AG04450 (cell line): ENCODE measurements around the gene CDC25C. TPM values are rescaled to one million over a fixed set of nuclear protein-coding genes. Genes with fewer than 3 reads are reported as not detected.

Source experiments
- CTCF ChIA-PET: fragments of 300-600, 350-600 bp; formaldehyde crosslinking; extraction: SDS; loops from one replicate; lab custom pipeline; 2022; ENCODE audit warnings: antibody characterized with exemption, inconsistent platforms; lab: Charles Lee
- POLR2A ChIA-PET: fragments of 350-600 bp; formaldehyde crosslinking; extraction: SDS; loops from one replicate; lab custom pipeline; 2021; ENCODE audit warnings: antibody characterized with exemption, inconsistent platforms; lab: Yijun Ruan, JAX
- DNase-seq: peaks from one replicate; pipeline ENCODE4 v3.0.0-alpha.2; 2011; ENCODE audit warnings: low read depth, low spot score
- H3K27ac ChIP-seq: one replicate; pipeline ENCODE4 v1.5.1; 2012; ENCODE audit warnings: low read depth, low read length, control low read depth
- H3K27me3 ChIP-seq: one replicate; pipeline ENCODE4 v1.6.0; 2012; ENCODE audit warnings: low read length; ENCODE audit not compliant: control insufficient read depth, insufficient read depth
- H3K4me3 ChIP-seq: 2 replicates; pipeline ENCODE4 v1.5.1; 2011; ENCODE audit warnings: mild to moderate bottlenecking, low read depth, low read length, control low read depth
- H3K9me3 ChIP-seq: 2 replicates; pipeline ENCODE4 v1.5.1; 2012; ENCODE audit warnings: low read length; ENCODE audit not compliant: control insufficient read depth, insufficient read depth
- polyA plus RNA-seq: library from polyadenylated mRNA; depleted of rRNA; stranded (reverse); fragments of >200 nt; gene quantifications from 2 replicates; pipeline ENCODE4 v1.2.3, GENCODE V29; 2011
- TF ChIP-seq, protein P1 (sequence below): IDR thresholded peaks from 2 replicates; pipeline ENCODE4 v1.5.1; 2011; ENCODE audit warnings: low read depth, low read length, control low read depth, inconsistent platforms

Gene CDC25C
- polyA plus RNA-seq, 1 experiment = 4.8 TPM

DNA sequence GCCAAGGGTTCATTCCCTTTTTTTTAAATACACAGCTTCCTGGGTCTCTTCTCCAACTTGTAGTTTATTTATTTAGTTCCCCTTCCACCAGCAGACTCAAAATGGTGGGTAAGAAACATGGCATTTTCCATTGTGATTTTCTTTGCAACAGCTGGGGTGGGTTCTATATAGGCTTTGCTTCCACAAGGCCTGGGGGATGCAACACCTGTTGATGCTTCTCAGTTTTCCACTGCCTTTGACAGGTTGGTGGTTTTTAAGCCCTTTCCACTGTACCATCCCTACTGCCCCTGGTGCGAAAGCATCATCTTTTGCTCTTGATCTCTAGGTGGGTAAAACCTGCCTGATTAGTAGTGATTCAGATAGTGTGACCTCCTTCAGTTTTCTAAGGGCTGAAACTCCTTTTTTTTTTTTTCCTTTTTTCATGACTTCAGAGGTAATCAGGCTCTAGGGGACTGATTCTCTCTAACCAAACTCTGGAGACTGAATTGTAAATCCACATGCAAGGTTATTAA lies 29.4 kb upstream of the CDC25C start:
- no peak for DNase-seq
- TF ChIP-seq, protein P1, sequence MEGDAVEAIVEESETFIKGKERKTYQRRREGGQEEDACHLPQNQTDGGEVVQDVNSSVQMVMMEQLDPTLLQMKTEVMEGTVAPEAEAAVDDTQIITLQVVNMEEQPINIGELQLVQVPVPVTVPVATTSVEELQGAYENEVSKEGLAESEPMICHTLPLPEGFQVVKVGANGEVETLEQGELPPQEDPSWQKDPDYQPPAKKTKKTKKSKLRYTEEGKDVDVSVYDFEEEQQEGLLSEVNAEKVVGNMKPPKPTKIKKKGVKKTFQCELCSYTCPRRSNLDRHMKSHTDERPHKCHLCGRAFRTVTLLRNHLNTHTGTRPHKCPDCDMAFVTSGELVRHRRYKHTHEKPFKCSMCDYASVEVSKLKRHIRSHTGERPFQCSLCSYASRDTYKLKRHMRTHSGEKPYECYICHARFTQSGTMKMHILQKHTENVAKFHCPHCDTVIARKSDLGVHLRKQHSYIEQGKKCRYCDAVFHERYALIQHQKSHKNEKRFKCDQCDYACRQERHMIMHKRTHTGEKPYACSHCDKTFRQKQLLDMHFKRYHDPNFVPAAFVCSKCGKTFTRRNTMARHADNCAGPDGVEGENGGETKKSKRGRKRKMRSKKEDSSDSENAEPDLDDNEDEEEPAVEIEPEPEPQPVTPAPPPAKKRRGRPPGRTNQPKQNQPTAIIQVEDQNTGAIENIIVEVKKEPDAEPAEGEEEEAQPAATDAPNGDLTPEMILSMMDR = no peak
- ChIA-PET CTCF (interaction anchor here (2.0 kb wide), 1 partner anchor 9 kb away, joined by 8 read pairs; the partner anchor contains the start of gene KDM3B), POLR2A (no interaction called here)
- Histone ChIP-seq H3K27me3 (no peaks in the 10 kb centered on the region), H3K9me3 (no peaks in the 10 kb centered on the region), H3K4me3 (no peak overlapping the region), H3K27ac (no peak overlapping the region)

DNA sequence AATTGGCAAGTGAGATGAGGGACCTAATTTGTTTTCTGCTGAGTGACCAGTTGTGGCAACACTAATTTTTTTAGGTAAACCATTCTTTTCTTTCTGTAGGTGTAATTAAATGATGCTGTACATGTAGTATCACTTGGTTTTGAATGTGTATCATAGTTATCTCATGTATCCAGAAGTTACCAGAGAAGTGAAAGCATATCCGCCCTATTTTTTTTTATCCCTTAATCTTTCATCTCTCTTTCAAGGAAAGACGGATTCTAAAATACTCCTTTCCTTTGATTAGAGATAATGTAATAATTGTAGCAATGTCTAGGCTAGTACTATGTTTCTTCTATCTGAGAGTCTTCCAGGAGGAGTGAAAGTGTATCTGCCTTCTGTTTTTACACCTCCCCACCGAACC lies 28.0 kb upstream of the CDC25C start:
- CTCF ChIA-PET = no interaction called here
- TF ChIP-seq, protein P1 = no peak

DNA sequence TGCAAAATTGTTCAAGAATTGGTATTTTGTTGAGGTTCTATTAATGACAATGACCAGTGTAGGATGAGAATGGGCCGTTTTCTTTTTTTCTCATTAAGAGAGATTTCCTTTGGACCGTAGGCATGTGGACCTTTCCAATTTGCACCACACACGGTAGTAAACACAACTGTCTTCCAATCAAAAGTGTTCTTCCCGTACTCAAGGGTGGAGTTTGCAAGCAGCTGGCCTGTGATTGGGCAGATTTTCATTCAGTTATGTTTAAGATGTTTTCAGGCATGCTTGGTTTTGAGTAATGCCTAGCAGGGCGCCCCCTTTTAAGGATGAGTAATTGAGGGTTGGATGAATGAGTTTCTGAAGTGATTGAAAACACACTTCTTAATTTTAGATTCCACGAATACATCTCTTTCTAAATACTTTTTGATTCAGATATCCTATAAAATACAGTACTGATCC lies 23.3 kb upstream of the CDC25C start:
- CTCF ChIA-PET = interaction anchor here (0.7 to 4.8 kb wide), 7 partner anchors 10 to 149 kb away, joined by 3 to 100 read pairs (median 7); partner anchors contain the start of gene CDC25C
- peak overlapping the region; percentile 81 for H3K4me3 ChIP-seq

More for the DNA sequence above, 28.0 kb upstream of the CDC25C start:
- no peak overlapping the region for H3K27ac ChIP-seq
- POLR2A ChIA-PET = no interaction called here
- H3K9me3 ChIP-seq = no peaks in the 10 kb centered on the region
- H3K4me3 ChIP-seq = no peak overlapping the region
- no peak for DNase-seq
- no peaks in the 10 kb centered on the region for H3K27me3 ChIP-seq

DNA sequence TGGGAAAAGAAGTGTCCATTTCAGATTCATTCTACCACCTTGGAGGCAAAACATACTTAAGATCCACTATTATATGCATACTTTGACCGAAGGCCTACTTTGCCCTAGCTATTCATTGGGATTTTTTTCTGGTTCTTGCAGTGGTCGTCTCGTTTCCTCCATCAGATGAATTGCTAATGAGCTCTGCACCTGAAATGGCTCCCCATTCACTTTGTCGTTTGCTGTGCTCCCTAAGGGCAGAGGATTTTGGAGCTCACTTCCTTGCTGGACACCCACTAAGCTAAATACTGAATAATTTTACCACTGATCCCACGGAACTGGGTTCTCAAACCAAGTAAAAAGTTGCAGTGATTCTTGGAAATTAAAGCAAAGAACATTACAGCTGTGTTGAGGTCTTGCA lies 22.8 kb upstream of the CDC25C start:
- TF ChIP-seq, protein P1 = no peak
- POLR2A ChIA-PET = interaction anchor here (1.1 to 5.9 kb wide), 4 partner anchors 12 to 141 kb away, joined by 4 to 88 read pairs (median 10); partner anchors contain the start of genes CDC23, CDC25C and FAM53C
- CTCF ChIA-PET = interaction anchor here (0.9 to 4.8 kb wide), 7 partner anchors 9 to 131 kb away, joined by 3 to 100 read pairs (median 20); partner anchors contain the start of gene CDC25C
- peak overlapping the region; percentile 81 for H3K4me3 ChIP-seq
- no peak overlapping the region for H3K27ac ChIP-seq
- DNase-seq = no peak
- no peaks in the 10 kb centered on the region for H3K27me3 ChIP-seq
- peaks cover 6% of the 10 kb centered on the region for H3K9me3 ChIP-seq

More for the DNA sequence above, 23.3 kb upstream of the CDC25C start:
- Histone ChIP-seq H3K27me3 (no peaks in the 10 kb centered on the region), H3K9me3 (peaks cover 6% of the 10 kb centered on the region), H3K27ac (no peak overlapping the region)
- TF ChIP-seq, protein P1 = 0 out of 2 replicates have a peak, but pooled peaks have one; percentile 4
- POLR2A ChIA-PET = interaction anchor here (1.3 to 5.9 kb wide), 3 partner anchors 17 to 142 kb away, joined by 4 to 88 read pairs (median 14); partner anchors contain the start of genes CDC23, CDC25C and FAM53C
- DNase-seq = no peak
